GDM1 (cell line): ENCODE results near the gene SNX14.

Experiments used
- DNase-seq: peaks from one replicate; lab custom pipeline; 2025; lab: John Stamatoyannopoulos, UW

The SNX14 gene

DNA sequence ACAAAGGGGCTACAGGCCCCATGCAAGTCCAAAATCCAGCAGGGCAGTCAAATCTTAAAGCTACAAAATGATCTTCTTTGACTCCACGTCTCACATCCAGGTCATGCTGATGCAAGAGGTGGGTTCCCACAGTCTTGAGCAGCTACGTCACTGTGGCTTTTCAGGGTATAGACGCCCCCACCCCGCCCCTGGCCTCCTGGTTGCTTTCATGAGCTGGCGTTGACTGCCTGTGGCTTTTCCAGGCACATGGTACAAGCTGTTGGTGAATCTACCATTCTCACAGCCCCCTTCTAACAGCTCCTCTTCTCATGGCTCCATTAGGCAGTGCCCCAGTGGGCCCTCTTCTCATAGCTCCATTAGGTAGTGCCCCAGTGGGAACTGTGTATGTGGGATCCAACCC, 96.8 kb downstream of the SNX14 start:
- no peak for DNase-seq

DNA sequence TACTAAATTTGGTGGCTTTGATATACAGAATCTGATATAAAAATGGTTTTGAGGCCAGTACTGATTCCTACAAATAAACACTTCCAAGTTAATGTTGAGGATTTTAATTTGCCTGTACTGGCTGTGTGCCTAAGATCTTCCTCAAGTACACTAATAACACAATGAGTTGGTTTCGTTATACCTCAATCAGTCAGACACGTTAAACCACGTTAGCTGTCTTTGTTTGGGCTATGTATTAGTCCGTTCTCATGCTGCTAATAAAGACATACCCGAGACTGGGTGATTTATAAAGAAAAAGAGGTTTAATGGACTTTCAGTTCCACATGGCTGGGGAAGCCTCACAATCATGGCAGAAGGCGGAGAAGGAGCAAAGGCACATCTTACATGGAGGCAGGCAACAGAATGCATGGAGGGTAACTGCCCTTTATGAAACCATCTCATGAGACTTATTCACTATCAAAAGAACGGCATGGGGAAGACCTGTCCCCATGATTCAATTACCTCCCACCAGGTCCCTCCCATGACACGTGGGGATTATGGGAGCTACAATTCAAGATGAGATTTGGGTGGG, 97.6 kb downstream of the SNX14 start:
- no peak for DNase-seq

DNA sequence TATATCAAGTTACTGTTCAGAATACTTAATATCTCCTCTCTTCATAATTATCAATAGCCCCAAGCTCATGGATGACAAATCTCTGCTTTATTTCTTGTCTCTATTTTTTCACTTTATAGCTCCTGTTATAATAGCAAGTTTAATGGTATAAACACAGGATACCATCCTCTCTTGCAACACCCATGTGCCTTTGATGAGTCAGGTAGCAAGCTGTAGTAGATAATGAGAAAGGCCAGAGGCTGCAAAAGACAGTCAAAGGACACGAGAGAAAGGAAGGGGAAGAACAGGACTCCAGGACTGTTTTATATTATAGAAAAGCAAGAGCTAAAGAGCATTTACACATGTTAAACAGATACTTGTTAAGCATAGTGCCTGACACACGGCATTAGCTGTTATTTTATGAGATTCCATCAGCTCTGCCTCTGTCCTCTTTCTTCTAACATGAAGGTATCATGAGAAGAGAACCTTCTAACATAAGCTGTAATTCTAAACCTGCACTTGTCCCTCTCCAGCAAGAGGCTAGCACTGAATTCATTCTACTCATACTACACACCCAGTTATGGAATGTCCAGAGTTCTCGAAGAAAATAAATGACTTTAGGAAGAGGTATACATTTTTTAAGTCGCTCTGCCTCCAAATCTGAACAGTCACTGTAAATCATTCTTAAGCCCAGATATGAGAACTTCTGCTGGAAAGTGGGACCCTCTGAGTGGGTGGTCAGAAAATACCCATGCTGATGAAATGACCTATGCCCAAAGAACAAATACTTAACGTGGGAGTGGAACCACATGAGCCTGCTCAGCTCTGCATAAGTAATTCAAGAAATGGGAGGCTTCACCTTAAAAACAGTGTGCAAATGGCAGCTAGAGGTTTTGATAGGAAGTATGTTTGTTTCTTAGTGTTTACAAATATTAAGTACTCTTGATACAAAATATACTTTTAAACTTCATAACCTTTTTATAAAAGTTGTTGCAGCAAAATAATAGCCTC, 98.8 kb downstream of the SNX14 start:
- no peak for DNase-seq

DNA sequence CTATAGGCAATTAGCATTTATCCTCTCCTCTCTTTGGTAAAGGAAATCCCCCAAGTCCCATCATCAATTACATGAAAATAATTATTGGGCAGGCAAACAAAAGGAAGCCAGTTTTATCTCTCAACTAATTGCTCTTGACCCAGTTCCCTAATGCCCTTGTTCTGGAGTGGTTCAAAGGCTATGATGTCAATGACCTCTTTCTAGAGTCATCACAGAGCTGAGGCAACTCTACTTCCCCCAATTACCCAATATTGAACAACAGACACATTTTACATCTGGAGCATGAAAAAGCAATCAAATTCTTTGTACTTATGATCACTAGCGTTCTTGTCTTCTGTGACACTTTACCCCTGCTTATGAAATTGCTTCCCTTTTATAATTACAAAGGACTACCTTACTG, 100.3 kb downstream of the SNX14 start:
- no peak for DNase-seq

DNA sequence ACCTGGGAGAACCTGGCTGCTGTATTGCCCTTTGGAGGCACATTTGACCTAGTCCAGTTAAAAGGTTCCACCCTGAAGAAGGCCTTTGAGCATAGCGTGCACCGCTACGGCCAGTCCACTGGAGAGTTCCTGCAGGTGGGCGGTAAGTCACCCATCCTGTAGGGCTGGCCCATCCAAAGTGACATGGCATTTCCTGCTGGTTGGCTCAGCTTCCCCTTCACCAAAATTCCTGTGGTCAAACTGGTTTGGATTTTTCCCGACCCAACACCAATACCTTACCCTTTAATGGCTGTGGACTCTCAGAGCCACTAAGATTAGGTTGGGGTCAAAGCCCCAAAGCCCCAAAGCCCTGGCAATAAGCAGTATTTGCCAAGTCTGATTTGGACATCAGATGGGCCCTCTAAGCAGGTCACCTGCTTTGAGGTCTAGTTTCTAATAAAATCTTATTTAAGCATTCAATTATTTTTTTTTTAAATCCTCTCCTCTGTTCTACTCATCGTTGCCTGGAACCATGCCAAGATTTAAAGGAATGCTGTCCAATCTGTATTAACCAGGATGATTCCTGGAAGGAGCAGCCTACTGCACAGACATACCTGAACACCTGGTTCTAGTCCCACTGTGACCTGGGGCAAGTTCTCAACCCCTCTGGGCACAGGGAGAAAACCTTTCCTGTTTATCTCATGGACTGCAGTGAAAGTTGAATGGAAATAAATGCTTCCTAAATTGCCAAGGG, 103.0 kb downstream of the SNX14 start:
- no peak for DNase-seq

DNA sequence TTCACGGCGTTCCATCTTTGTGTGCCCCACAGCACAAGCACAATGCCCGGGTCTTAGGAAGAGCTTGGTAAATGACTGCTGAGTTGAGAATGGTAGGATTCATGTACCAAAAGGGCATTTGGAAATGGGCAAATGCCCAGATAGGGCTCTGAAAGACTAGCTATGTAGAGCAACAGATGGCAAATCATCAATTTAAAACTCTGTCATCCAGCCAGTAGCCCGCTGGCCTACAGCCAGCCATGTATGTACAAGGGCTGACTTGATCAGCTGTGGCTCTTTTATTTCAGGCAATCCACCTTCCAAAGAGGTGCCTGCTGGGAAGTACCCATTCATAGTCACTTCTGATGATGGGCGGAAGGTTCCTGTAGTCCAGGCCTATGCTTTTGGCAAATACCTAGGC, 108.7 kb downstream of the SNX14 start:
- DNase-seq = no peak

DNA sequence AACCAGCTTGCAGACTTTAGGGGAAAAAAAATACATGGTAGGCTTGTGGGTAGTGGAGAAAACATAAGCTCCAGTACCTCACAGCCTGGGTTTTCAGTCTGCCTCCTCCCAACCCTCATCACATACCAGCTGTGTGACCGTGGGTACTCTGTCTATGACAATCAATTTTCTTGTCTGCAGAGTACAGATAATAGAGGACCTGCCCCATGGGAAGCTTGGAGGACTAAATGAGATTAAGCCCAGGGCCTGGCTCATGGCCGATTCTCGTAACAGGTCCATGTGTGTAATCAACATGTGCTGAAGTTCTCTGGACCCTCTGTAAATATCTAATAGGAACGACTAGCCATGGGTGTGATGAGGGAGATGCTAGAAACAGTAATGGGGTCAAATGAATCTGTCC, 109.8 kb downstream of the SNX14 start:
- DNase-seq = no peak

DNA sequence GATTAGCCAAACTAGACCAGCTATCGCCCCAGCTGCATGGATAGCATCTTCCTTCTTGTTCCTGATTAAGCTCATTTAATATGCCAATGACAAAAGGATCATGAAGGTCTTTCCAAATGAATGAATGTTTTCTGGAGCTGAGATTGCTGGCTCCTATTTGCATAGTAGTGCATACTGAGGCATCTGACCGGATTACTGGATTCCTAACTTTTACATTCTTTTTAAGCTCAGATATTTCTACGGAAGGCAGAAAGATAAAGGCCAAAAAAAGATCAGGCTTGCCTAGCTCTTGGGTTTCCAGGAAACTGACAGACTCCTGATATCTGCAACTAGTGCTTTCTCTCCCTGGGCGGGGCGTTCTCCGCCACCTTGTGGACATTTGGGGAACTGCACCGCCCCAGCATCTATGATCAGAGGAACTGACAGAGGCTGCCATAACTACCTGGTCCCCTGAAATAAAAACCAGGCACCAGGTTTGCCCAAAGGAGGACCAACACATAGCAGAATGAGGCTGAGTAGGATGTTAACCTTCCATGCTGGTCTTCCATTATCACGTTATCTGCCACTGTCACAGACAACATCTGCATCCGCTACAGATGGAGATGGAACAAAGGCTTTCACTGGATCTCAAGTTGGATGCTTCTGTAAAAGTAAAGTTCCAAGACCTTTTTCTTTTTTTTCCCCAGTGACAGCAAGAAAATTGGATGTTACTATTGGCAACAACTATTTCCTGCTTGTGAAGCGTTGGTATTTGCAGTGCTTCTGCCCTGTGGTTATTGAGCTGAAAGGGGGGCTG, 110.6 kb downstream of the SNX14 start:
- DNase-seq = peak; percentile 54

DNA sequence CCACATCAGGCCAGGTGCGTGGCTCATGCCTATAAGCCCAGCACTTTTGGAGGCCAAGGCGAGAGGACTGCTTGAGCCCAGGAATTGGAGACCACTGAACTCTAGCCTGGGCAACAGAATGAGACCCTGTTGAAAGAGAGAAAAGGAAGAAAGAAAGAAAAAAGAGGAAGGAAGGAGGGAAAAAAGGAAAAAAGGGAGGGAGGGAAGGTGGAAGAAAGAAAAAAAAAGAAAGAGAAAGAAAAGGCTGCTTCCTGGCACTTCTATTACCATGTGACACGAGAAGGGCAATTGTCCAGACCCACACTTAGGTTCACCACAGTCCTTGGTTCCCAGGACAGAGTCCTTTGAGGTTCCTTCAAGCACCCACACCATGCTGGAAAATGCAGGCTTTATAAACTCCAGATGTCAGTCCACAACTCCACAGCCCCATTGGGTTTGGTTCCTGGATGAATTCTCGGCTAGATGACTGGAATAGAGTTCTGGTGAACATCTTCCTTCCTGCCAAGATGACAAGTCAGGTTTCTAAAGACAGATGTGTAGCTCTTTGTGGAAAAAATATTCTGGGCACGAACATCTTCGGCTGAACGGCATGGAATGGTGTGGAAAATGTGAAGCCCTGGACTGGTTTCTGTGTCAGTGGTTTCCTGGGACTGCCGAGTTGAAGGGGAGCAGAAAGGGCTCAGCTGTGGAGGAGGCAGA, 111.3 kb downstream of the SNX14 start:
- DNase-seq = no peak

DNA sequence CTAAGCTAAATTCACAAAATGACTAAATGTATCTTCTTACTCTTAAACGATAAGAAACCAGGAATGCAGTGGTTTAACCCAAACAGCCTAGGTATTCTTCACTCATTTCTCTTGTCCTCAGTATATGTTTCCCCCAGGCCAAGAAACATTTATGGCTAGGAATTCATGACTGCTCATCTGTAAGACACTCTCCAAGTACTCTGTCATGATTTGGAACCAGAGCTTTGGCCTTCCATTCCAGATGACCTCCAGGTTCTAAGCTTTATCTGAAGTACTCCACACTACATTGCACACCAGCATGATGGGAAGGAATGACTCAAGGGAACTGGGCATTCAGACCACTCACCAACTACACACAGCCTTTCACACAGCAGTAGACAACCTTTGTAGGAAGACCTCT, 114.5 kb downstream of the SNX14 start:
- DNase-seq = no peak

DNA sequence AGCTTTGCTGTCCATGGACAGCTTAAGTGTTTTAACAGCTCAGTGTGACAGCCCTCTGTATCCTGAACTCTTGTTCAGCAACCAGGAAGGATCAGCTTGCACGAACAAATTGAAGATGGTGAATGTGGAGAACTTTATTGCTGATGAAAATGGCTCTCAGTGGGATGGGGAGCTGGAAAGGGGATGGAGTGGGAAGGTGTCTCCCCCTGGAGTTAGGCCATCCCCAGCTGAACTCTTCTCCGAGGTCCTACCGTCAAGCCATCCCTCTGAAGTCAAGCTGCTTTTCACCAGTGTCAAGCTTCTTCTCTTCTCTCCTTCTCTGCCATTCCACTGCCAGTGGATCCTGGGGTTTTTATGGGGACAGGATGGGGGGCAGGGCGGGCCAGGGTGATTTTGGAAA, 117.1 kb downstream of the SNX14 start:
- DNase-seq = no peak

DNA sequence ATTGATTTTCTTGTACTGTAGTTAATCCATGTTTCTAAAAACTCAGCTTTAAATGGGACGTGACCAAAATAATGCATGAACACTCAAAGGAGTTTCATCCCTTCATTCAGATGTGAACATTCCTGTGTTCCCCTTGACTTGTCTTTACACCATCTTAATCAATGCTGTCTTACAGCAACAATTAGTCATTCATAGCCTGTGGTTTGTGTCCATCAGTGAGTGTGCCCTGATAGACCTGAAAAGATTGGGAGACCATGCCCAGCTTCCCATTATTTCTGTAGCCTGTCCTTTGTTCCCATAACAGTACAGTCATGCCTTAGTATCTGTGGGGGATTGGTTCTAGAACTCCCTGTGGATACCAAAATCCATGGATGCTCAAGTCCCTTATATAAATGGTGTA, 119.9 kb downstream of the SNX14 start:
- no peak for DNase-seq

DNA sequence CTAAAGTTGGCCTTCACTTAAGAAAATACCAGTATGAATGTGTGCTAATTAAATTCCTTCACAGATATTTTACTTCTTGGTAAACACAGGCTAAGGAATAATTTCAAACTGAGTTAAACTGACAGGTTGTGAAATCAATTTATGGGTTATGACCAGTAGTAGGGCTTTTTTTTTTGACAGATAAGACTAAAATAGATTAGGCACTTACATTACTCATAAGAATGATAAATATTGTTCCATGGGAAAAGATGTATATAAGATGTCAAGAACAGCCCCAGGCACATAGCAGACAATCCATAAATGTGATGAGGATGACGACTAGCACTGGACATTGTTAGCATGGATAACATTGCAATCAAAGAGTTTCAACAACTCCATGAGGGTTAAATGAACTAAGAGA, 120.9 kb downstream of the SNX14 start:
- no peak for DNase-seq

DNA sequence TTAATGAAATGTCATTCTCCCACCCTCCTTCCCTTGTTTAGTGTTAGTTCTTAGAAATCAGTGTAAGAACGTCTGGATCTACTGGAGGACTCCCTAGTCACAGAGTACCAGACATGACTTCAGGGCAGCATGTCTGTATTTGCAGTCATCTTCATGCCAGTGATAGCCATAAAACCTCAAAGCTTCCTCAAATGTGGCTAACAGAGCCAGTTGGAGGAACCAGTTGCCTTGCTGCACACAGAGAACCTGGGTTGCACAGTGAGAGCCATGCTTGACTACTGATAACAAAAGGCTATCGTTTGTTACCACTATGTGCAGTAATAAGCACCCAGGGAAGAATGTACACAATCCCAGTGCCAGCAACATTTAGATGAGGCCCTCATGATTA, 123.6 kb downstream of the SNX14 start:
- DNase-seq = peak; percentile 59

DNA sequence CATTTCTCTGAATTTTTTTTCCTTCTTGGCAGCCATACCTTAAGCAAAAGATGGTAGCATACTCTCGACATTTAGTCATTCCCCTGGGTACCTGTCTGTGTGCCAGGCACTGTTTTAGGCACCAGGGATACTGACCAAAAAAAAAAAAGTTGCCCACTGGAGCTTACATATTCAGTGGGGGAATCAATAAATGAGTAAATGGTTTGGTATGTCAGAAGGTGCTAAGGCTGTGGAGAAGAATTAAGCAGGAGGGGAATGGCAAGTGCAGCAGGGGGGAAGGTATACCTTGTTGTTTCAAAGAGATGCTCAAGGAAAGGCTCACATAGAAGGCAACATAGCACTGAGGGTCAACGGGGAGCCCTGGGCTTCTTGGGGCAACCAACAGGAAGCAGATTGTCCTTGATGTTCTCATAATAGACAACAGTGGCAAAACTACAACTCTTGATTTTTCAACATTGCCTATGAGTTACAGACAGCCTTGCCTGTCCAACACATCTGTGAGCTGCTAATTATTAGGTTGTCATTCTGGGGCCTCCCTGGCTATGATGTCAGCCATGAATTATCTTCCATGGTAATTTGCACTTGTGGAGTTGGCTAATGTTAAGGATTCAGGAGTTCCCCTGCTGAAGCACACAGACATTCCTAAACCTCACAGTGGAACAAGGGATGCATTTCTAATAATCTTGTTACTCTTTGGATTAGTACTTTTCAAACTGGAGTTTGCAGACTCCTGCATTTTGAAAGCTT, 124.2 kb downstream of the SNX14 start:
- DNase-seq = no peak

DNA sequence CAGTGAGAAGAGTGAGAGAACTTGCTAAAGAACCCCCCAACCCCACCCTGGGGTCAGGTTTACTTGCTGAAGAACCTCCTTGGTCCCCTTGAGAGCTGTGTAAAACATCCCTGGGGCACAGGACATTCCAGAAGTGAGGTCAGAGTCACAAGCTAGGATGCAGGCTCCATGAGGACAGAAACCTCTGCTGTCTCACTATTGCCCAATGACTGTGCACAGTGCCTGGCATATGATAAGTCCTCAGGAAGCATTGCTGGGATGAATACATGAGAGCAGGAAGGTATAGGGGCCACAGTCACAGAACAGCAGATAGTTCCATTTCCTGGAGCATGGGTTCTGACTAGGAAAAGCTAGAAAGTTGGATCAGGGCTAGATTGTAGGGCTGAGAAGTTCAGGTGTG, 125.3 kb downstream of the SNX14 start:
- DNase-seq = no peak

DNA sequence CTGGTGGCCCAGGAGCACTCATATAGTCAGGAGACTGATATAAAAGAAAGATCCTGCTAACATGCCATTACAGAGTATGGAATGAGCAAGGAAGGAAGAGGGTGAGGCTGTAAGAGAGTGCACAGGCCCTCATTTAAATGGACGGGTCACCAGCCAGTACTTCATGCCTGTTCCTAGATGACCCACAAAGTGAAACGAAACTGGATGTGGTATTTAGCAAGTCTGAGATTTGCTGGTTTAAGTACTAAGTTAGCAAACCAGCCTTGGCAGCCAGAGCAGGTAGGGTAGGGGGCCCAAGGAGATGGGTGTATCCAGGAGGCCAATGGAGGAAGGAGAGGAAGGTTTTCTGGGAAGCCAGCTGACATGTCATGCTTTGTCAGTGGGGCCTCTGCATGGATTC, 127.9 kb downstream of the SNX14 start:
- no peak for DNase-seq

DNA sequence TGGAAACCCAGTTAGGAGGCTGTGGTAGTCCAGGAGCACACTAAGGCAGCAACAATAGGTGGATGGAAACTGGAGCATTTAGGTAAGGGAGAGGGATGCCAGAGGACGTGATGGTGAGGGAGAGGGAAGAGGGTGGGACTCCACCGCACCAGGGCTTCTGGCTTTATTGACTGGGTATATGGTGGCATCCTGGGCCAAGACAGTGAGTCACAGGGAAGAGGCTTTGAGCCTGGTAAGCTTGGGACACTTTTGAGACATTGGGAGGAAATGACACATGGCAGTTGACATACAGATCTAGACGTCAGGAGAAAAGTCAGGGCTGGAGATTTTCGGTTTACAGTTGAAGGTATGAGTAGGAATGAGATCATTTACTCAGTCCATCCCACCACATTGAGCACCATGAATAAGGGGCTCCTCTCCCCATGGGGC, 128.9 kb downstream of the SNX14 start:
- DNase-seq = no peak

DNA sequence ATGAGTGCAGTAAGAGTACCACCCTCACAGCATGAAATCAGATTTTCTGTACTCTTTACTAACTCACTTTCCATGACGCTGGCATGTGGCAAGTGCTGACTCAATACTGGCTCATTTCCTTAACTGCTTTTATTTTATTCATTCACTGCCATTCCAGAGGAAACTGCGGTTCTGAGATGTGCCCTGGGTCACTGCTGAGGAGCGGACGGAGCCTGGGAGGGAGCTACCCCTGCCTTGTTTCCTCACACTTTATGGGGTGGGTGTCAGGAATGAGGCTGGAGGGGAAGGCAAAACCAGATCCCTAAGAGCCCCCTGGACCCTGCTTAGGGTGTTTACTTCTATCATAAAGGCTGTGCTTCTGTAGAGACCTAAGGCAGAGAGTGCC, 129.4 kb downstream of the SNX14 start:
- DNase-seq = peak; percentile 50

DNA sequence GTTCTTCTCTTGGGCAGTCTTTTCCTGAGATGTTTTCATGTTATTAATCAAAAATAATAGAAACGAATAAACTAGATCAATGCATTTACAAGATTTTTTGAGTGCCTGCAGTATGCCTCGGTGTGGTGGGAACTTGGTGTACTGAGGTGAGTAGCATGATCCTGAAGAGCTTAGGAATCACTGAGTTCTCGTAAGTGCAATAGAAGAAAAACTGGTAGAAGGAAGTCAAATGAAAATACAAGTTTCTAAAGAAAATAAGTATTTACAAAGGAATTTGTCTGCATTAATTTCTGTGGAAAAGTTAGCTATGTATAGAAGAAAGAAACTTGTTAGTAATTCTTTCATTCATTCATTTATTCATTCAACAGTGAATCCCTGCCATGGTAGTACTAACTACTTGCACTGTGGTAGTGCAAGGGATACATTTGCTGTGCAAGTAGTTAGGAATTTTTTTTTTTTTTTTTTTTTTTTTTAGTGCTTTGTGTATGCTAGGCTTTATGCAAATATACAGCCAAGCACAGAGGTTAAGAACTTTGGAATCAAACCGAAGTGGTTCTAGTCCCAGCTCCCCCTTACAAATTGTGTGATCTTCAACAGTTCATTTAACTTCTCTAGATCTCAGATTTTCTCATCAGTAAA, 129.9 kb downstream of the SNX14 start:
- no peak for DNase-seq
